ENCODE measurements around the gene NOS1AP.

Gene NOS1AP

DNA sequence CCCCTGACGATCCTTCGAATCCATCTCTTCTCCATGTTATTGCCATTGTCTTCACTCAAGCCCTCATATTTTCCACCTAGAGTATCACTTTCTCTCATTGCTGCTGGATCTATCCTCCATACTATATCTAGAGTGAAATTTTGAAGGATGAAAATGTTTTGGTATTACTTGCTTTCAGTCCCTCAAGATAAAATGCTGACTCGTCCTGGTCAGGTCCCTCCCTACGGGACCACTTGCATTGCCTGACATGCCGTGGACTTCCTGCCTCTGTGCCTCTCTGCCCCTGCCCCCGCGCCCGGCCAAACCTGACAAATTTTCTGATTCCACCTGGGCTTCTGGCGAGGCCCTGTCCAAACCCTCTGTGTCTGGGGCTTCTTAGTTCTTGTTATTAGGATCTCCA, 283.6 kb downstream of the NOS1AP start:
- Histone ChIP-seq H3K27ac (ENCODE audit: low read depth, low read length, severe bottlenecking) (no peak overlapping the region), H3K36me3 (ENCODE audit: control insufficient read depth, insufficient read depth, low read length) (peaks cover 7% of the 10 kb centered on the region), H3K4me1 (ENCODE audit: control insufficient read depth, insufficient read depth, low read length, poor library complexity, severe bottlenecking) (peaks cover 50% of the 10 kb centered on the region), H3K9me3 (ENCODE audit: control insufficient read depth, low read length) (no peaks in the 10 kb centered on the region), H3K4me3 (ENCODE audit: extremely low read depth, insufficient read depth, low read length, poor library complexity, severe bottlenecking) (no peak overlapping the region)
- WGBS, 2 experiments (ENCODE audit: insufficient coverage in 2 of 2) = 74 to 78% methylated on average over 4 of the region's 9 CpGs

GRCh38 chr1:162353702-162354101, 284.2 kb downstream of the NOS1AP start:
- H3K27ac ChIP-seq (ENCODE audit: low read depth, low read length, severe bottlenecking) = peak overlapping the region; percentile 26
- peaks cover 7% of the 10 kb centered on the region for H3K36me3 ChIP-seq (ENCODE audit: control insufficient read depth, insufficient read depth, low read length)
- no peak overlapping the region for H3K4me3 ChIP-seq (ENCODE audit: extremely low read depth, insufficient read depth, low read length, poor library complexity, severe bottlenecking)
- H3K4me1 ChIP-seq (ENCODE audit: control insufficient read depth, insufficient read depth, low read length, poor library complexity, severe bottlenecking) = peaks cover 50% of the 10 kb centered on the region
- WGBS, 2 experiments (ENCODE audit: insufficient coverage in 2 of 2) = 70 to 74% methylated on average over 2 to 4 of the region's 5 CpGs
- H3K9me3 ChIP-seq (ENCODE audit: control insufficient read depth, low read length) = no peaks in the 10 kb centered on the region

GRCh38 chr1:162357681-162358266, 288.3 kb downstream of the NOS1AP start:
- Histone ChIP-seq H3K4me1 (ENCODE audit: control insufficient read depth, insufficient read depth, low read length, poor library complexity, severe bottlenecking) (peaks cover 17% of the 10 kb centered on the region), H3K9me3 (ENCODE audit: control insufficient read depth, low read length) (no peaks in the 10 kb centered on the region), H3K4me3 (ENCODE audit: extremely low read depth, insufficient read depth, low read length, poor library complexity, severe bottlenecking) (no peak overlapping the region), H3K27ac (ENCODE audit: low read depth, low read length, severe bottlenecking) (no peak overlapping the region), H3K36me3 (ENCODE audit: control insufficient read depth, insufficient read depth, low read length) (peaks cover 7% of the 10 kb centered on the region)
- WGBS, 2 experiments (ENCODE audit: insufficient coverage in 2 of 2) = 63 to 88% methylated on average over 3 of the region's 5 CpGs

- no peak overlapping the region for H3K4me3 ChIP-seq (ENCODE audit: extremely low read depth, insufficient read depth, low read length, poor library complexity, severe bottlenecking)
- peaks cover 5% of the 10 kb centered on the region for H3K4me1 ChIP-seq (ENCODE audit: control insufficient read depth, insufficient read depth, low read length, poor library complexity, severe bottlenecking)
- no peaks in the 10 kb centered on the region for H3K9me3 ChIP-seq (ENCODE audit: control insufficient read depth, low read length)
- H3K27ac ChIP-seq (ENCODE audit: low read depth, low read length, severe bottlenecking) = no peak overlapping the region
- 100% methylated on average over 1 of the region's 1 CpG; no CpG with 5 or more reads in 1 of the 2 experiments for WGBS, 2 experiments (ENCODE audit: insufficient coverage in 2 of 2)
- peaks cover 7% of the 10 kb centered on the region for H3K36me3 ChIP-seq (ENCODE audit: control insufficient read depth, insufficient read depth, low read length)
Measured at GRCh38 chr1:162358928-162359327, 289.4 kb downstream of the NOS1AP start.

DNA sequence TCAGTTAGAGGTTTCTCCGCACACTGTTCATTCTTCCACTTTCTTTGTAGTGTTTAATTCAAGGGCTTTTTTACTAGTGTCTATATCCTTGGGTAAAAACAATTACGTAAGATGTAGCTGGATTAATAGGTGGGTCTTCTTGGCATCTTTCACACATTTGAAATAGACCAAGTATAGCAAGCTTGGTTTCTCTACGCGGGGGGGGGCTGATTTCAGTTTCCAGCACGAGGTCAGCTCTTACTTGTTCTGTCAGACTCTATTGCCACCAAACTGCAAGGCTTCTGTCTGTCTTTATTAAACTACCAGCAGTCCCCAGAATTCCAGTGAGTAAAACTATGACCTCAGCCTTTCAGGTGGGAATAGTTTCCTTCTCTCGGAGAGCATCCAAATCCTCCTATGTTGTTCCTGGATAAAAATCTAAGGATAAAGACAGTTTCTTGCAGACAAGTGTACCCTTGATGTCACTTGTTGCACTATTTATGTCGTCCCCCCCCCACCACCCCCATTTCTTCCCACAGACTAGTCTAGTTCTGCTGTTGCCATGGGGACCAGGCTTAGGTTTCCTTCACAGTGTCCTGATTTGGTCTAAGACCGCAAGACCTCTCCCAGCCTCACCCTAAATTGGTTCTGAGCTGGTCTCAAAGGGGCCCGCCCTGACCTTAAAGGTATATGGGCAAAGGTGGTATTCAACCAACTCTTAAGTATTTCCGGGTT, 290.2 kb downstream of the NOS1AP start:
- no peak overlapping the region for H3K4me3 ChIP-seq (ENCODE audit: extremely low read depth, insufficient read depth, low read length, poor library complexity, severe bottlenecking)
- H3K9me3 ChIP-seq (ENCODE audit: control insufficient read depth, low read length) = no peaks in the 10 kb centered on the region
- WGBS, 2 experiments (ENCODE audit: insufficient coverage in 2 of 2) = 74 to 97% methylated on average over 4 to 5 of the region's 10 CpGs
- no peaks in the 10 kb centered on the region for H3K4me1 ChIP-seq (ENCODE audit: control insufficient read depth, insufficient read depth, low read length, poor library complexity, severe bottlenecking)
- no peak overlapping the region for H3K27ac ChIP-seq (ENCODE audit: low read depth, low read length, severe bottlenecking)
- H3K36me3 ChIP-seq (ENCODE audit: control insufficient read depth, insufficient read depth, low read length) = peaks cover 7% of the 10 kb centered on the region

GRCh38 chr1:162360237-162360873, 290.9 kb downstream of the NOS1AP start:
- Histone ChIP-seq H3K27ac (ENCODE audit: low read depth, low read length, severe bottlenecking) (no peak overlapping the region), H3K4me3 (ENCODE audit: extremely low read depth, insufficient read depth, low read length, poor library complexity, severe bottlenecking) (no peak overlapping the region), H3K4me1 (ENCODE audit: control insufficient read depth, insufficient read depth, low read length, poor library complexity, severe bottlenecking) (no peaks in the 10 kb centered on the region), H3K36me3 (ENCODE audit: control insufficient read depth, insufficient read depth, low read length) (peaks cover 7% of the 10 kb centered on the region), H3K9me3 (ENCODE audit: control insufficient read depth, low read length) (no peaks in the 10 kb centered on the region)
- 89 to 91% methylated on average over 4 to 7 of the region's 10 CpGs for WGBS, 2 experiments (ENCODE audit: insufficient coverage in 2 of 2)

- Histone ChIP-seq H3K4me3 (ENCODE audit: extremely low read depth, insufficient read depth, low read length, poor library complexity, severe bottlenecking) (no peak overlapping the region), H3K4me1 (ENCODE audit: control insufficient read depth, insufficient read depth, low read length, poor library complexity, severe bottlenecking) (no peaks in the 10 kb centered on the region), H3K27ac (ENCODE audit: low read depth, low read length, severe bottlenecking) (no peak overlapping the region), H3K36me3 (ENCODE audit: control insufficient read depth, insufficient read depth, low read length) (peaks cover 9% of the 10 kb centered on the region), H3K9me3 (ENCODE audit: control insufficient read depth, low read length) (no peaks in the 10 kb centered on the region)
- 98 to 100% methylated on average over 1 to 4 of the region's 4 CpGs for WGBS, 2 experiments (ENCODE audit: insufficient coverage in 2 of 2)
Measured at GRCh38 chr1:162360874-162361260, 291.4 kb downstream of the NOS1AP start.

DNA sequence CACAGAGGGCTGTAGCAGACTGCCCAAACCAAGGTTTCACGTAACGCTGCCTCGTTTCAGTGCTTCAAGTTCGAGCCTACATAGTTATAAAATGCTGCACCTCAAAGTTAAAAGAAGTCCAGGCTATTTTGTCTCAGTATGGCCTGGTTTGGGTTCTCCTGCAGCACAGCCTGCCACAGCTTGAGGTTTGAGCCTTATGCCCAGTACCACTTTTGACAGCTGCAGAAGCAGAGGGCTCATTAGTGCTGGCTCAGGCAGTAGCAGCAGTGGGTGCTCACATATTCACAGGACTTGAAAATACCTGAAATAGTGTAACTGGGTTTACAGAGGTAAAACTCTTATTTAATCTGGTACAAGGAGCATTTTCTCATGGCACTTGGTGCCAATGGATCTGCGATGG, 291.9 kb downstream of the NOS1AP start:
- Histone ChIP-seq H3K36me3 (ENCODE audit: control insufficient read depth, insufficient read depth, low read length) (peaks cover 11% of the 10 kb centered on the region), H3K4me3 (ENCODE audit: extremely low read depth, insufficient read depth, low read length, poor library complexity, severe bottlenecking) (no peak overlapping the region), H3K9me3 (ENCODE audit: control insufficient read depth, low read length) (no peaks in the 10 kb centered on the region), H3K27ac (ENCODE audit: low read depth, low read length, severe bottlenecking) (no peak overlapping the region), H3K4me1 (ENCODE audit: control insufficient read depth, insufficient read depth, low read length, poor library complexity, severe bottlenecking) (no peaks in the 10 kb centered on the region)
- 94 to 97% methylated on average over 5 of the region's 5 CpGs for WGBS, 2 experiments (ENCODE audit: insufficient coverage in 2 of 2)

DNA sequence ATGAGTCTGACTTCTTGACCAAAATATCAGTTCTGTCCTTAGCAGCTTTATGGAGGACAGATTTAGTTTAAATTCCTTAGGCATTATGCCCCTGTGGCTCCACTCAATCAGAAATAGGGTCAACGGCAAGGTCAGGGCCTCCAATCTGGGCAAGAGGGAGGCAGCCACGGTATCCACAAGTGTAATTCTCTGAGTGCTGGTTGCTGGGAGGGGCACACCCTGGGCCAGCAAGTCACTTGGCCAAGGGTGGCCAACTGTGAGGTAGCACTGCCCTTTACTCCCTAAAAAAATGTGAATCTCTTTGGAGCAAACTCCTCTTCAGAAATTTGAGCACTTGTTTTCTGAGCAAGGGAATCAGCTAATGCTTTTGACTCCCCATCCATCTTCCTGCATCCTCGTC, 294.3 kb downstream of the NOS1AP start:
- 94 to 100% methylated on average over 3 of the region's 3 CpGs for WGBS, 2 experiments (ENCODE audit: insufficient coverage in 2 of 2)
- Histone ChIP-seq H3K9me3 (ENCODE audit: control insufficient read depth, low read length) (no peaks in the 10 kb centered on the region), H3K36me3 (ENCODE audit: control insufficient read depth, insufficient read depth, low read length) (peaks cover 6% of the 10 kb centered on the region), H3K4me3 (ENCODE audit: extremely low read depth, insufficient read depth, low read length, poor library complexity, severe bottlenecking) (no peak overlapping the region), H3K4me1 (ENCODE audit: control insufficient read depth, insufficient read depth, low read length, poor library complexity, severe bottlenecking) (peaks cover 4% of the 10 kb centered on the region), H3K27ac (ENCODE audit: low read depth, low read length, severe bottlenecking) (no peak overlapping the region)

- H3K4me1 ChIP-seq (ENCODE audit: control insufficient read depth, insufficient read depth, low read length, poor library complexity, severe bottlenecking) = peaks cover 4% of the 10 kb centered on the region
- no peak overlapping the region for H3K27ac ChIP-seq (ENCODE audit: low read depth, low read length, severe bottlenecking)
Measured at GRCh38 chr1:162364498-162364897, 295.0 kb downstream of the NOS1AP start.

More at GRCh38 chr1:162364498-162364897, 295.0 kb downstream of the NOS1AP start:
- Histone ChIP-seq H3K4me3 (ENCODE audit: extremely low read depth, insufficient read depth, low read length, poor library complexity, severe bottlenecking) (no peak overlapping the region), H3K9me3 (ENCODE audit: control insufficient read depth, low read length) (no peaks in the 10 kb centered on the region), H3K36me3 (ENCODE audit: control insufficient read depth, insufficient read depth, low read length) (peaks cover 6% of the 10 kb centered on the region)
- WGBS, 2 experiments (ENCODE audit: insufficient coverage in 2 of 2) = 100% methylated on average over 1 of the region's 1 CpG; no CpG with 5 or more reads in 1 of the 2 experiments
